Liver (tissue), 9 donors: ENCODE results near the gene PALM3. TPM values are rescaled to one million over a fixed set of nuclear protein-coding genes. Genes with fewer than 3 reads are reported as not detected.
A peak's percentile ranks its signal among the peaks of the same experiment; 100 is the strongest.

Experiments
- DNase-seq: peaks from one replicate; pipeline ENCODE4 v3.0.0-alpha.2; 2017; ENCODE audit warnings: low spot score
- H3K27ac ChIP-seq, 2 donors: one replicate each; pipeline ENCODE4 v1.7.0; 2013; ENCODE audit warnings: inconsistent platforms in 2 of 2, low read length in 2 of 2, control low read depth in 1 of 2, low read depth in 1 of 2, mild to moderate bottlenecking in 1 of 2
- H3K27me3 ChIP-seq, 4 donors: one replicate each; pipeline versions ENCODE4 v1.6.1 to v1.7.0; 2013; ENCODE audit warnings: low read length in 3 of 4, inconsistent platforms in 1 of 4, mild to moderate bottlenecking in 1 of 4, moderate library complexity in 1 of 4; ENCODE audit not compliant: control insufficient read depth in 4 of 4, insufficient read depth in 4 of 4
- H3K36me3 ChIP-seq, 4 donors: one replicate each; pipeline versions ENCODE4 v1.6.1 to v1.7.0; 2013; ENCODE audit warnings: low read length in 3 of 4, mild to moderate bottlenecking in 3 of 4, low read depth in 1 of 4, moderate library complexity in 1 of 4; ENCODE audit not compliant: control insufficient read depth in 4 of 4, insufficient read depth in 3 of 4
- H3K4me1 ChIP-seq, 4 donors: one replicate each; pipeline versions ENCODE4 v1.6.1 to v1.7.0; 2013; ENCODE audit warnings: low read length in 3 of 4, mild to moderate bottlenecking in 3 of 4, moderate library complexity in 1 of 4; ENCODE audit not compliant: control insufficient read depth in 4 of 4, insufficient read depth in 4 of 4
- H3K4me3 ChIP-seq, 3 donors: one replicate each; pipeline versions ENCODE4 v1.6.1 to v1.7.0; 2013; ENCODE audit warnings: low read length in 3 of 3, control low read depth in 1 of 3, low read depth in 1 of 3, mild to moderate bottlenecking in 1 of 3
- H3K9ac ChIP-seq, 2 donors: one replicate each; pipeline ENCODE4 v1.7.0; 2013; ENCODE audit warnings: low read length in 2 of 2, mild to moderate bottlenecking in 2 of 2, moderate library complexity in 2 of 2, control low read depth in 1 of 2, low read depth in 1 of 2
- H3K9me3 ChIP-seq, 4 donors: one replicate each; pipeline versions ENCODE4 v1.6.1 to v1.7.0; 2013; ENCODE audit warnings: low read length in 3 of 4; ENCODE audit not compliant: control insufficient read depth in 4 of 4
- EGR1 ChIP-seq, 2 donors: IDR thresholded peaks; 2 replicates each; pipeline ENCODE4 v1.6.1; 2016 to 2018; ENCODE audit warnings: antibody characterized with exemption in 2 of 2, low read depth in 2 of 2
- FOXA1 ChIP-seq: IDR thresholded peaks from 2 replicates; pipeline ENCODE4 v1.6.1; 2016; ENCODE audit warnings: antibody characterized with exemption
- FOXA2 ChIP-seq: IDR thresholded peaks from 2 replicates; pipeline ENCODE4 v1.6.1; 2016; ENCODE audit warnings: antibody characterized with exemption
- GABPA ChIP-seq, 2 donors: IDR thresholded peaks in 1 of 2; conservative IDR thresholded peaks in 1 of 2; 2 replicates each; pipeline ENCODE4 v1.6.1; 2016; ENCODE audit warnings: antibody characterized with exemption in 2 of 2, mild to moderate bottlenecking in 1 of 2, moderate library complexity in 1 of 2
- HNF4A ChIP-seq, 2 donors: conservative IDR thresholded peaks; 2 replicates each; pipeline ENCODE4 v1.6.1; 2016; ENCODE audit warnings: antibody characterized with exemption in 2 of 2, mild to moderate bottlenecking in 2 of 2
- HNF4G ChIP-seq: IDR thresholded peaks from 2 replicates; pipeline ENCODE4 v1.6.1; 2016; ENCODE audit warnings: antibody characterized with exemption
- JUND ChIP-seq, 2 donors: IDR thresholded peaks; 2 replicates each; pipeline ENCODE4 v1.6.1; 2016; ENCODE audit warnings: antibody characterized with exemption in 2 of 2
- NR2F2 ChIP-seq: IDR thresholded peaks from 2 replicates; pipeline ENCODE4 v1.6.1; 2016; ENCODE audit warnings: antibody characterized with exemption
- RAD21 ChIP-seq, 2 donors: IDR thresholded peaks; 2 replicates each; pipeline ENCODE4 v1.6.1; 2016; ENCODE audit warnings: antibody characterized with exemption in 2 of 2, mild to moderate bottlenecking in 2 of 2
- RXRA ChIP-seq, 2 donors: IDR thresholded peaks; 2 replicates each; pipeline ENCODE4 v1.6.1; 2017 to 2018; ENCODE audit warnings: antibody characterized with exemption in 2 of 2, mild to moderate bottlenecking in 1 of 2
- SP1 ChIP-seq: IDR thresholded peaks from 2 replicates; pipeline ENCODE4 v1.6.1; 2018; ENCODE audit warnings: antibody characterized with exemption, mild to moderate bottlenecking
- TAF1 ChIP-seq: conservative IDR thresholded peaks from 2 replicates; pipeline ENCODE4 v1.6.1; 2016; ENCODE audit warnings: antibody characterized with exemption, mild to moderate bottlenecking
- YY1 ChIP-seq: IDR thresholded peaks from 2 replicates; pipeline ENCODE4 v1.6.1; 2016; ENCODE audit warnings: antibody characterized with exemption, mild to moderate bottlenecking
- WGBS: extraction: QIAGEN DNeasy Blood & Tissue Kit; methylation state at CpG from one replicate; pipeline ENCODE4 v1.1.7; 2013; 5-methylcytosine and 5-hydroxymethylcytosine counted together
- polyA plus RNA-seq, 2 donors: library from polyadenylated mRNA; stranded (reverse) in 1 of 2; unstranded in 1 of 2; fragments of 200-250 nt in 1 of 2; fragments of >200 nt in 1 of 2; fragmentation: Nextera tagmentation in 1 of 2; extraction: Ambion mirVana in 1 of 2; gene quantifications; one replicate each; pipeline versions ENCODE4 v1.2.1 to v1.2.3, GENCODE V29; 2013 to 2015
- total RNA-seq, 2 donors: library from RNA; depleted of rRNA; stranded (reverse); fragments of >200 nt; gene quantifications; one replicate each; pipeline ENCODE4 v1.2.3, GENCODE V29; 2014
- TF ChIP-seq, protein P1 (sequence below): IDR thresholded peaks from 2 replicates; pipeline ENCODE4 v1.6.1; 2016; ENCODE audit warnings: antibody characterized with exemption
- TF ChIP-seq, protein P2 (sequence below): IDR thresholded peaks from 2 replicates; pipeline ENCODE4 v1.6.1; 2016; ENCODE audit warnings: antibody characterized with exemption
- TF ChIP-seq, protein P3 (sequence below): fragments of 150-350 bp; IDR thresholded peaks from 2 replicates; pipeline ENCODE4 v1.5.1; 2017; ENCODE audit warnings: improper control_type of control experiment, low read depth, low read length; ENCODE audit not compliant: missing input control
- TF ChIP-seq, protein P4 (sequence below): IDR thresholded peaks from 2 replicates; pipeline ENCODE4 v1.6.1; 2016; ENCODE audit warnings: antibody characterized with exemption
- donor health status: healthy.
- donor health status: healthy.
- donor health status: healthy.
- donor health status: healthy.
- donor health status: healthy.

Gene PALM3
- total and polyA plus RNA-seq, 4 donors = 1.4 to 17.9 (median 5.9) TPM

DNA sequence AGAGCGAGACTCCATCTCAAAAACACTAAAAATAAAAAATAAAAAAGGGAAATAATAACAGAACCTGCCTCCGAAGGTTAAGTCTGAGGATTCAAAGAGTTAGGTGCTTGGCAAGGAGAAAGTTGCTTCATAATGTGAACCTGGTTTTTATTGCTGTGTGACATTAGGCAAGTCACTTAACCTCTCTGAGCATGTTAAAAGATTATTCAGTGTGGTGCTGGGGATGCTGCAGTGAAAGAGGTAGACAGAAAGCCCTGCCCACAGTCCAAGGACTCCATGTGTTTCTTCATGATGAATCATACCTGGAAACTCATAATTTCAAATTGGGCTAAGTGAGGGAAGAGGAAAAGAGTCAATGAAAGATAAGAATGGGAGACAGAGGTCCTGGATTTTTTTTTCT is 27.9 kb downstream of the PALM3 start:
- Histone ChIP-seq H3K4me1 (peaks cover 0 to 10% (median 5%) of the 10 kb centered on the region in 4 donors), H3K27ac (no peak overlapping the region), H3K9ac (no peak overlapping the region), H3K36me3 (peaks cover 0 to 2% (median 0%) of the 10 kb centered on the region in 4 donors), H3K4me3 (no peak overlapping the region), H3K27me3 (no peaks in the 10 kb centered on the region), H3K9me3 (no peaks in the 10 kb centered on the region)
- DNase-seq = no peak
- TF ChIP-seq, protein P1, sequence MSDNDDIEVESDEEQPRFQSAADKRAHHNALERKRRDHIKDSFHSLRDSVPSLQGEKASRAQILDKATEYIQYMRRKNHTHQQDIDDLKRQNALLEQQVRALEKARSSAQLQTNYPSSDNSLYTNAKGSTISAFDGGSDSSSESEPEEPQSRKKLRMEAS = no peak
- TF ChIP-seq SP1 = no peak
- TF ChIP-seq NR2F2 = no peak
- no peak for TF ChIP-seq YY1
- TF ChIP-seq, protein P2, sequence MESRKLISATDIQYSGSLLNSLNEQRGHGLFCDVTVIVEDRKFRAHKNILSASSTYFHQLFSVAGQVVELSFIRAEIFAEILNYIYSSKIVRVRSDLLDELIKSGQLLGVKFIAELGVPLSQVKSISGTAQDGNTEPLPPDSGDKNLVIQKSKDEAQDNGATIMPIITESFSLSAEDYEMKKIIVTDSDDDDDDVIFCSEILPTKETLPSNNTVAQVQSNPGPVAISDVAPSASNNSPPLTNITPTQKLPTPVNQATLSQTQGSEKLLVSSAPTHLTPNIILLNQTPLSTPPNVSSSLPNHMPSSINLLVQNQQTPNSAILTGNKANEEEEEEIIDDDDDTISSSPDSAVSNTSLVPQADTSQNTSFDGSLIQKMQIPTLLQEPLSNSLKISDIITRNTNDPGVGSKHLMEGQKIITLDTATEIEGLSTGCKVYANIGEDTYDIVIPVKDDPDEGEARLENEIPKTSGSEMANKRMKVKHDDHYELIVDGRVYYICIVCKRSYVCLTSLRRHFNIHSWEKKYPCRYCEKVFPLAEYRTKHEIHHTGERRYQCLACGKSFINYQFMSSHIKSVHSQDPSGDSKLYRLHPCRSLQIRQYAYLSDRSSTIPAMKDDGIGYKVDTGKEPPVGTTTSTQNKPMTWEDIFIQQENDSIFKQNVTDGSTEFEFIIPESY = no peak
- TF ChIP-seq RXRA (IDR thresholded peaks at IDR 0.05) = no peak
- TF ChIP-seq TAF1 = no peak
- TF ChIP-seq RAD21 (IDR thresholded peaks at IDR 0.05) = no peak
- TF ChIP-seq HNF4A (conservative IDR thresholded peaks at IDR 0.05) = no peak
- no peak for TF ChIP-seq EGR1 (IDR thresholded peaks at IDR 0.05; ENCODE audit: low read depth in 2 of 2)
- TF ChIP-seq GABPA (IDR thresholded peaks at IDR 0.05 in 1 of 2, conservative IDR thresholded peaks at IDR 0.05 in 1 of 2) = no peak
- TF ChIP-seq, protein P3, sequence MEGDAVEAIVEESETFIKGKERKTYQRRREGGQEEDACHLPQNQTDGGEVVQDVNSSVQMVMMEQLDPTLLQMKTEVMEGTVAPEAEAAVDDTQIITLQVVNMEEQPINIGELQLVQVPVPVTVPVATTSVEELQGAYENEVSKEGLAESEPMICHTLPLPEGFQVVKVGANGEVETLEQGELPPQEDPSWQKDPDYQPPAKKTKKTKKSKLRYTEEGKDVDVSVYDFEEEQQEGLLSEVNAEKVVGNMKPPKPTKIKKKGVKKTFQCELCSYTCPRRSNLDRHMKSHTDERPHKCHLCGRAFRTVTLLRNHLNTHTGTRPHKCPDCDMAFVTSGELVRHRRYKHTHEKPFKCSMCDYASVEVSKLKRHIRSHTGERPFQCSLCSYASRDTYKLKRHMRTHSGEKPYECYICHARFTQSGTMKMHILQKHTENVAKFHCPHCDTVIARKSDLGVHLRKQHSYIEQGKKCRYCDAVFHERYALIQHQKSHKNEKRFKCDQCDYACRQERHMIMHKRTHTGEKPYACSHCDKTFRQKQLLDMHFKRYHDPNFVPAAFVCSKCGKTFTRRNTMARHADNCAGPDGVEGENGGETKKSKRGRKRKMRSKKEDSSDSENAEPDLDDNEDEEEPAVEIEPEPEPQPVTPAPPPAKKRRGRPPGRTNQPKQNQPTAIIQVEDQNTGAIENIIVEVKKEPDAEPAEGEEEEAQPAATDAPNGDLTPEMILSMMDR = no peak
- TF ChIP-seq, protein P4, sequence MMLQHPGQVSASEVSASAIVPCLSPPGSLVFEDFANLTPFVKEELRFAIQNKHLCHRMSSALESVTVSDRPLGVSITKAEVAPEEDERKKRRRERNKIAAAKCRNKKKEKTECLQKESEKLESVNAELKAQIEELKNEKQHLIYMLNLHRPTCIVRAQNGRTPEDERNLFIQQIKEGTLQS = no peak
- TF ChIP-seq HNF4G = no peak
- TF ChIP-seq FOXA1 = no peak
- TF ChIP-seq JUND (IDR thresholded peaks at IDR 0.05) = no peak
- TF ChIP-seq FOXA2 = no peak
- WGBS = over 99% methylated on average over 2 of the region's 2 CpGs

DNA sequence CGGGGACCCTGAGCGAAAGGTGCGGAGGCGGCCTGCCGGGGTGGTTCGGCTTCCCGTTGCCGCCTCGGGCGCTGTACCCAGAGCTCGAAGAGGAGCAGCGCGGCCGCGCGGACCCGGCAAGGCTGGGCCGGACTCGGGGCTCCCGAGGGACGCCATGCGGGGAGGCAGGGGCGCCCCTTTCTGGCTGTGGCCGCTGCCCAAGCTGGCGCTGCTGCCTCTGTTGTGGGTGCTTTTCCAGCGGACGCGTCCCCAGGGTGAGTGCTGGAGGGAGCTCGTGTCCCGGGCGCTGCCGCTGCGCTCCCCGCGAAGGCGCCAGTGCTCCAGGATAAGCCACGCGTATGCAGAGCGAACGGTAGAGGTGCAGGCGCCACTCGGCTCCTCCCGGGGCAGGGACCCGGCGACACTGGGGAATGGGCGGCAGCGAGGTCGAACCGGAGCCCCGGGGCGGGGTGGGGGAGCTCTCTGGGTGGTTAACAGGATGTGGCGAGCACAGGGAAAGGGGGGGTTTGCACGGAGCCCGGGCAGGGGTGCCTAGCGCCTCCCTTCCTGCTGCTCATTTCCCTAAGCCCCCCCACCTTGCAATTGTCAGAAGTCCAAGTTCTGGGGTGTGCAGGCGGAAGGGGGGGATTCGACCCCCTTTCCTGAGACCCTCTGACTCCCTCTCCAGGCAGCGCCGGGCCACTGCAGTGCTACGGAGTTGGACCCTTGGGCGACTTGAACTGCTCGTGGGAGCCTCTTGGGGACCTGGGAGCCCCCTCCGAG is 30.0 kb downstream of the PALM3 start, which contains the start of gene IL27RA:
TSS of gene IL27RA (plus strand) at position 44 of the 762 bp plus-strand sequence. CDS start at position 155, 111 bp downstream.
- H3K36me3 ChIP-seq = no peaks in the 10 kb centered on the region
- peak; percentile 65 for DNase-seq
- TF ChIP-seq, protein P1 = no peak
- TF ChIP-seq RAD21 (IDR thresholded peaks at IDR 0.05) = peak; percentile 40 to 55
- TF ChIP-seq, protein P3 = peak; percentile 48
- no peak for TF ChIP-seq YY1
- WGBS = under 1% methylated on average over 63 of the region's 63 CpGs
- H3K27me3 ChIP-seq = no peaks in the 10 kb centered on the region
- no peaks in the 10 kb centered on the region for H3K9me3 ChIP-seq
- peak within 1 kb of the TSS; percentile 56 to 62 for H3K27ac ChIP-seq
- H3K9ac ChIP-seq = peak within 1 kb of the TSS; percentile 13 to 47
- peaks cover 0 to 10% (median 5%) of the 10 kb centered on the region in 4 donors for H3K4me1 ChIP-seq
- H3K4me3 ChIP-seq = peak within 1 kb of the TSS; percentile 49 to 75 (median 59)
